GM10248 (cell line): ENCODE results near the gene PRODH.
"Not testable (repeated sequence)": the region's sequence is repeated elsewhere in the genome, so short reads cannot be mapped to it uniquely, and the experiment has no call there.

ENCODE experiments used
- CTCF ChIA-PET: fragments of 300-600 bp; sonication (Branson Sonifier 250); formaldehyde crosslinking; extraction: SDS; loops from one replicate; lab custom pipeline; 2021; ENCODE audit warnings: antibody characterized with exemption; lab: Yijun Ruan, JAX
- POLR2A ChIA-PET: fragments of 350-650 bp; sonication (Branson Sonifier 250); formaldehyde crosslinking; extraction: SDS; loops from one replicate; lab custom pipeline; 2020; ENCODE audit warnings: antibody characterized with exemption; lab: Yijun Ruan, JAX
- DNase-seq: peaks from one replicate; pipeline ENCODE4 v3.0.0; 2012; ENCODE audit errors: extremely low spot score
- CTCF ChIP-seq: IDR thresholded peaks from 2 replicates; pipeline ENCODE4 v1.5.1; 2012; ENCODE audit warnings: mild to moderate bottlenecking, low read depth; ENCODE audit errors: extremely low read depth, missing control alignments, control extremely low read depth

The PRODH gene

DNA sequence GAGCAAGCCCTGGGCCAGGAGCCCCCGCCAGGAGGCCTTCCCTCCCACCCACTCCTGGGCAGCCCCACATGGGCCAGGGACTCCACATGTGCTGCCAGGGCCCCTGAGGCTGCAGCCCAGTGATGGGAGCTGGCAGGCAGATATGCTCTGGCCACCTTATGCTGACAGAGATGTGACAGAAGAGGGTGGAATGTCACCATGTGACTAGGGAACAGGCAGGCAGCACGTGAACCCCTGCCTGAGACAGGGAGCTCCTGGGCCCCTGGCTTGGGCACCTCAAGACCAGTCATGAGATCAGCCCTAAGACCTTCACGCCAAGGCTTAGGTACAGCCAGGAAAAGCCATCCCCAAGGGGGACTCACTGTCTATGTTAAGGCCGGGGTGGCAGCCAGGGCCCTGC is 9.1 kb downstream of the PRODH start:
- ChIA-PET CTCF (interaction anchor here (1.4 kb wide), 1 partner anchor 19 kb away, joined by 3 read pairs; no protein-coding TSS in a partner anchor), POLR2A (no interaction called here)
- no peak for TF ChIP-seq CTCF
- no peak for DNase-seq

DNA sequence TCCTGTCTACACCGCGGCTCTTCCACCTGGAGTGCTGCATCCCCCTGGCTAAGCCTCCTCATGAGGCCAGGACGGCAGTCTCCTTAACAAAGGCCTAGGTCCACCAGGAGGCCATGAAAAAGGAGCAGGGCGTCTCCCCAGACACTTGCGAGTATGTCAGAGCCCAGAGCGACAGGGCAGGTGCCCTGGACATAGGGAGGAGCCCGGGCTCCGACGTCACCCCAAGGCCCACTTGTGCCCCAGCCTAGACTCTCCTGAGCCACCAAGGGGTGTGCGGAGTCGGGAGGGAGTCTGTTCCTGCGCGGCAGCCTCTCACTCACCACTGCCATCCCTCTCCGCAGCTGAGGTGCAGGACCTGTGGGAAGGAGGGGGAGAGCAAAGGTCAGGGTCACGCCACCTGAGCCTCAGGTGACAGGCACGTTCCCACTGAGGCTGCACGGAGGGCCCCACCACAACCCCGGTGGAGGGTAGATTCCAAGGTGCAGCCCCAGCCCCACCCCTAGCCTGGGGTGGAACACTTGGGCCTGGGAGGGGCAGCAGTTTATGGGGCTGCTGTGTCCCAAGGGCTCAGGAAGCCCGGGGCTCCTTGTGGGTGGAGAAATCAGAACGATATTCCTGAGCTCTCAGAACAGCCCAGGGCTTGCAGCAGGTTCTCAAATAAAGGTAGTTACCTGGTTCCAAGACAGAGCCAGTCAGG is 10.6 kb downstream of the PRODH start:
- DNase-seq = no peak
- POLR2A ChIA-PET = no interaction called here
- CTCF ChIA-PET = no interaction called here
- no peak for TF ChIP-seq CTCF

GRCh38 chr22:18920257-18920902 is 15.7 kb downstream of the PRODH start:
- DNase-seq, POLR2A ChIA-PET, CTCF ChIA-PET: not testable (repeated sequence)

DNA sequence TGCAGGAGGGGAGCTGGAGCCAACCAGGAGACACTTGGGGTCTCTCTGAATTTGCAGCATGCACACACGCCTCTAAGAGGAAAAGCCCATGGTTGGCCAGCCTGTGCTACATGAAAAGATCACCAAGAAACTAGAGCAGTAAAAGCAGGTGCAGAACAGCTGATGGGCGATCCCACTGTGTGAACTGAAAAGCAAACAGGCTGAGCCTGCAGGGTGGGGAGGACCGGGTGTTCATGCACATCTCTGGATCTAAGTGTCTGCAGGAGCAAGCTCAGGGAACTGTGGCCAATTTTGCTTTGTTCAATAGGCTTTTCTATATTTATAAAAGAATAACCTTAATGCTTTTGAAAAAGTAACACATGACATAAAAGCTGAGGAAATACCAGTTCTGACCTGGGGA is 18.3 kb downstream of the PRODH start:
- DNase-seq, POLR2A ChIA-PET: not testable (repeated sequence)

DNA sequence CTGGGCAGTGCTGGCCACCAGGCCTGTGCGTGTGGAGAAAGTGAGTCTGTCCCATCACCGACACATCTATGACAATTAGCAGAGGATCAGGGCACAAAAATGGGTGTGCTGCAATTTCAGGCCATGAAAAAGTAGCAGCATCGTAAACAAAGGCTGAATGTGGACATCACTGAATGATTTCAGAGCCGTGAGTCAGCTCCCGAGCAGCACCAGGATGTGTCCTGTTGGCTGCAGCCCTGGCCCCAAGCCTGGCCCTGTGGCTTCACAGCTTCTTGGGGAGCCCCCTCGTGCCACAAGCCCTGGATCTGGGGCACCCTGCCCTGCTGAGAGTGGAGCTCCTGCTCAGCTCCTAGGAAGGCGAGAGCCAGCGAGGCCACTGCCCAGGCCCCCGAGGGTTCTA is 20.5 kb downstream of the PRODH start:
- POLR2A ChIA-PET, DNase-seq, CTCF ChIA-PET: not testable (repeated sequence)

More for the DNA sequence above, 18.3 kb downstream of the PRODH start:
- CTCF ChIA-PET = not testable (repeated sequence)

GRCh38 chr22:18914558-18914957 is 21.5 kb downstream of the PRODH start:
- POLR2A ChIA-PET, DNase-seq, CTCF ChIA-PET: not testable (repeated sequence)

GRCh38 chr22:18912264-18912946 is 23.7 kb downstream of the PRODH start:
- CTCF ChIA-PET, POLR2A ChIA-PET, DNase-seq: not testable (repeated sequence)

DNA sequence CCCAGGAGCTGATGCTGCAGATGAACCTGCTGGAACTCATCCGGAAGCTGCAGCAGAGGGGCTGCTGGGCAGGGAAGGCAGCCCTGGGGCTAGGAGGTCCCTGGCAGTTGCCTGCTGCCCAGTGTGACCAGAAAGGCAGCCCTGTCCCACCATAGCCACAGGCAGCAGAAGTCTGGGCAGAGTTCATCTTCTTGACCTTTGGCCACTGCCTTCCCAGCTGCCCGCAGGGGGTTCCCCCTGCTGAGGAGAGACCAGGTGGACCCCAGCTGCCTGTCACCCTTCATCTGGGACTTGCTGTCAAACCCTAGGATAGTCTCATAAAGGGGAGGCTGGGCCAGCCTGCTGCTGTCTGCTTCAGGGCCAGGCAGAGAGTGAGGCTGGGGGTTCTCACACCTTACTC is 24.6 kb downstream of the PRODH start:
- POLR2A ChIA-PET, DNase-seq, CTCF ChIA-PET: not testable (repeated sequence)

DNA sequence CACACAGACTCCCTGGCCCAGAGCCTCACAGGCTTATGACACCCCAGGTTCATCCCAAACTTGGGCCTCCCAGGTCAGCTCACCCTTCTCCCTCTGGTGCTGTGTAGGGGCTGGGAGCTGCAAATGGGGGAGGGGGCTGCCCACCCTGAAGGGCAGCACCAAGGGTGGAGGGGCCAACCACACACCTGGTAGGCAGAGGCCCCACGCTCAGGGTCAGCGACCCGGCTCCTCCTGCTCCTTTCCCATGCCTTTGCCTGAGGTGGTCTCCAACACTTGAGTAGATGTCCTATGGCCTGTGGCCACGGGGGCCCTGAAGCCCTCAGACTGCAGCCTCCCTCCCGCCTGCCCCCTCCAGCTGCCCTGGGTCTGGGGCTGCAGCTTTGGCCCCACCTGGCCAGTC is 26.5 kb downstream of the PRODH start:
- no peak for TF ChIP-seq CTCF
- ChIA-PET CTCF (interaction anchor here (1.3 to 1.7 kb wide), 2 partner anchors 22 to 24 kb away, joined by 3 read pairs; no protein-coding TSS in a partner anchor), POLR2A (no interaction called here)
- DNase-seq = no peak
